Fibroblast of skin of scalp (primary cell): ENCODE measurements around the gene TAF15. TPM values are rescaled to one million over a fixed set of nuclear protein-coding genes. Genes with fewer than 3 reads are reported as not detected.

ENCODE experiments used
- DNase-seq: peaks from one replicate; pipeline ENCODE4 v3.0.0-alpha.2; 2013
- polyA plus RNA-seq, 2 experiments: library from polyadenylated mRNA; unstranded; fragments of 120-200 nt; gene quantifications; one replicate each; pipeline ENCODE4 v1.2.1, GENCODE V29; 2013; ENCODE audit not compliant: insufficient read length in 2 of 2

TAF15 gene
- 145 TPM for polyA plus RNA-seq (2013, experiment 1 of 2; ENCODE audit: insufficient read length)
- polyA plus RNA-seq (2013, experiment 2 of 2; ENCODE audit: insufficient read length): 139 TPM

DNA sequence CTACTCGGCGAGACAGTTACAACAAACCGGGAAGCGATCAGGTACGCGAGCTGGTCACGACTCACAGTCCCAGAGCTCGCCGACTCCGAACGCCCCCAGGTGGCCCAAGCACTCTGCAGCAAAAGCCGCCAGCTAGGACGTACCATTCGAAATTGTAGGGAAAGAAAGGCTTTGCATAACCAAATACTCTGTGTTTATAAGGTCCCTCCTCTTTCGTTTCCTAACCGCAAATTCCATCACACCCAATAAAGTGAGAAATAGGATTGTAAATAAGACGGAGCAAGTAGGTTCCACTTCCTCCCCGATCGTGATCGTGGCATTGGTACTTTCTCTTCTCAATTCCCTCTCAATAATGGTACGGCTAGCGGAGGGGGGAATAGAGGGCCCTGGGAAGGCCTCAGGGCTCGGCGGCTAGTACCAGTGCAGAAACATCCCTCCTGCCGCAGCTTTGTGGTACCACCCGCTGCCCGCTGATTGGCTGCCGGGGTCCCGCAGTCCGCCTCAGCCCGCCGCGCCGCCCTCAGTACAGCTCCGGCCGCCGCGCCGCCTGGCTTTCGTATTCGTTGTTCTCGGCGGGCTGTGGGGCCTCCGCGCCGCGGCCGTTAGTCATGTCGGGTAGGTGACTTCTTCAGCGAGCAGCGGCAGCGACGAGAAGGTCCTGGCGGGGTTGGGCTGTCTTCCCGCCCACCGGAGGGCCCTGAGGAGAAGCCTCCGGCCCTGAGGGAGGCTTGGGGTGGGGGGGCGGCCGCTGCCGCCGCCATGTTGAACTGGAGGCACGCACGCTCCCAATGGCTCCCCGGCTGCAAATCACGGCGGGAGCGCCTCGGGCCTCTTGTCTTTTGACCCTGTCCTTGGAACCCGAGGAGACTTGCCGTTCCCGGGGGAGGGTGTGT lies at the start of gene TAF15:
TAF15 (plus strand) TSS at position 523 of the 893 bp plus-strand sequence; CDS start at position 609, 86 bp downstream.
- DNase-seq: peak; percentile 100

GRCh38 chr17:35760587-35760986 lies 48.7 kb upstream of the TAF15 start, which contains the start of gene C17orf50:
TSS of gene C17orf50 (plus strand) at chr17:35760887. CDS start at chr17:35760942, 55 bp downstream.
- DNase-seq: no peak

- no peak for DNase-seq
These were observed 47.7 kb upstream of the TAF15 start for GRCh38 chr17:35761601-35762000.

DNA sequence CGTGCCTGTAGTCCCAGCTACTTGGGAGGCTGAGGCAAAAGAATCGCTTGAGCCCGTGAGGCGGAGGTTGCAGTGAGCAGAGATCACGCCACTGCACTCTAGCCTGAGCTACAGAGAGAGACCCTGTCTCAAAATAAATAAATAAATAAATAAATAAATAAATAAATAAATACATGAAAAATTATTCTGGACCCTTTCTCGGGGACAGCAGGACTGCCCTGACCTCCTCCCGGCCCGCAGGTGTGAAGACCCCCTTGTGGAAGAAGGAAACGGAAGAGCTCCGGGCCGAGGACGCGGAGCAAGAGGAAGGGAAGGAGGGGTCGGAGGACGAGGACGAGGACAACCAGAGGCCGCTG lies 45.5 kb upstream of the TAF15 start:
- DNase-seq: no peak

GRCh38 chr17:35764123-35764991 lies 44.9 kb upstream of the TAF15 start:
- peak; percentile 78 for DNase-seq

GRCh38 chr17:35765086-35765710 lies 44.1 kb upstream of the TAF15 start:
- DNase-seq: peak; percentile 66

DNA sequence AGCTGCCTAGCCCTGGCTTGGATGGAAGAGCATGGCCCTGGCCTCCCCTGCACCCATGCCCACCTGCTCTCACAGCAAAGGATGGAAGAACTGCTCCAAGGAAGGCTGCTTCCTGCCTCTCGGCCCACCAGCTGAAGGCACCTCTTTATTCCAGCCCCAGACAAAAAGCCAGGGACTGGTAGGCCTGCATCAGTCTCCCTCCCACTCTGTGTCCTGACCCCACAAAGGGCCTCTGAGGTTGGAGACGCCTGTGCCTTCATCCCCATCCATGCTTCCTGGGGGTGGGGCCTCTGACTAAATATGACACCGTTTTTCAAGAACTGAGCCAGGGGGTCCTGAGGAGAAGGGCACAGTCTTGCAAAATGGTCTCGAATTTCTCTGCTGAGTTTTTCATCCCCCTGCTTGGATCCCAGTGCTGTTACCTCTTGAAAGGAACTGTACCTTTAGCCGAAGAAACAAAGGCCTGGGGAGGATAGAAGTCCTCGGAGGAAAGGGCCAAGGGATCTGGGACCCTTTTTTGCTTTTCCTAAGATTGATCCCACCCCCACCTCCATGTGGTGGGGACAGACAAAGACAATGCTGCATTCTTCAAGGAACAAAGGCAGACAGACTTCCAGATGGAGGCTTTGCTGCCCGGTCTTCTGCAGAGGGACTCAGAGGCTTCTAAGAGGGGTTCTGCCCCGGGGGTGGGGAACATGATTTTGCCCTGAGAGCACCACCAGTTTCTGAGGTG lies 43.4 kb upstream of the TAF15 start:
- DNase-seq: no peak

- DNase-seq: no peak
These were observed 42.8 kb upstream of the TAF15 start for GRCh38 chr17:35766489-35766877.

DNA sequence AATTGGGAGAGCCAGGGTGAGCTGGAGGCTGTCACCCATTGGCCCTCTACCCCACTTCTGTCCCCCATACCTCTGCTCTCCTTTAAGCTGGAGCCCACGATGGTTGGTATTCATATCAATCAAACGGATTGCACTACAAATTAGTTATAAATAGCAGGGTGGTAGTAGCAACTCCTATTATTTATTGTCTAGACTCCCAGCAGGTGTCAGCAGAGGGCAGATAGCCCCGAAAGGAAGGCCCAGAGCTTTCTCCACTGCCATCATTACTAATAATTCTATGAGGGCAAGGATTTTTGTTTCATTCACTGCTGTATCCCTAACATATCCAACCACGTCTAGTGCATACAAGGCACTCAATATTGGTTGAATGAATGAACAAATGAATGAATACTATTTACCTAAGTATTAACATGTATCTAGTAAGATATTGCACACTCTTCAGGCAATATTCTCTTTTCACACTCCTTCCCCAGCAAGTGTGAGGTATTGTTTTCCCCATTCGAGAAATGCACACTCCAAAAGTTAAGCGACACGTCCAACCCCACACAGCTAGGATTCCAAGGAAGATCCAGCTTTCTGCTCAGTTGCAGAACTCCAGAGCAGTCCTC lies 42.3 kb upstream of the TAF15 start:
- peak; percentile 53 for DNase-seq

DNA sequence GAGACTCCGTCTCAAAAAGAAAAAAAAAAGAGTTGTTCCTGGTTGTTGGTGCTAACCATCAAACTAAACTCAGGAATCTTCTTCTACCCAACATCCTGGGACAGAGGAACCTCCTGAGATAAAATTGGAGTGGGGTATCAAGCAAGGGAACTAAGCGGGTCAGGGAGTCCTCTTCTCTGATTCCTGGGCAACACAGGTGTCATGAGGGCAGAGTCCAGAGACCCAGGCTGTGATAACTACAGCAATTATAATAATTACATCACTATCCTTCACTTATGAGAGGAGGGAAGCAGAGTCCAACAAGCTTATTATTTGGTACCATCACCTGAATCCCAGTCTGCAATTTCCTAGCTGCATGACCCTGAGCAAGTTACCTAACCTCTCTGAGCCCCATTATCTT lies 40.5 kb upstream of the TAF15 start:
- no peak for DNase-seq

DNA sequence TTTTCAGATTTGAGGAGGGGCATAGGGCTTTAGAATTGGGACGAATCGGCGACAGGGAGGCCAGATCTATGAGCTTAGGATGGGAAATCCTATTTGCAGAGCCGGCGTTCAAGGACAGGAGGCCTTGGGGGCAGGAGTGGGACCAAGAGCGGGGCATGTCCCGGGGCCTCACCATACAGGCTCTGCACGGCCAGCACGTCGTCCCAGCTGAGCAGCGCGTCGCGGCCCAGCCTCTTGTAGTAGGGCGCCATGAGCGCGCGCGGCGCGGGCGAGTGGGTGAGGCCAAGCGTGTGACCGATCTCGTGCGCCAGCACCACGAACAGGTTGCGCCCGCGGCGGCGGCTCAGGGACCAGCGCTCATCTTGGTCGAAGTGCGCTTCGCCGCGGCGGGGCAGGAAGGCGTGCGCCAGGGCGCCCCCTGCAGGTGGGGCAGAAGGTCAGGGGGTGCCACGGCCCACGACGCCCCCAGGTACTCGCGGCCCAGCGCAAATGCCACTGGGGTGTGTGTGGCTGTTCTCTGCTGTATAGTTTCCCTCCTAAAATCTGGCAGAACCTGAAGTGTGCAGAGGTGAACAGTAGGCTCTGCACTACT lies 39.3 kb upstream of the TAF15 start:
- DNase-seq: no peak

DNA sequence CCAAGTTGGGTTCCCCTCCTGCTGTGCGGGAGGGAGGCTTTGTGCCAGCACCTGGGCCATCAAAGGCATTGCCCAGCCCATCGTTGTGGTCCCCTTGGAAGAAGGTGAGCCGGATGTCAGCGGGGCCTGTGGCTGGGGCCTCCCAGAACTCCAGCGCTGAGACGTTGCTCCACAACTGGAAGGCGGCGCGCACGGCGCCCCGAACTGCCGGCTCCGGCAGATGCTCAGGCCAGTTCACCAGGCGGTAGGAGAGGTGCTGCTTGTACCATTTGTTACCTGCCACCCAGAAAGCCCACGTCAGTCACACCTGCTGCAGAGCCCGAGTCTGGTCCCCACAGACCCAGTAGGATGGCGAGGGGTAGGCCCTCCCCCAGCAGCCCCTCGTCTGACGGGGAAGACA lies 36.2 kb upstream of the TAF15 start:
- no peak for DNase-seq

GRCh38 chr17:35773679-35774425 lies 35.4 kb upstream of the TAF15 start:
- no peak for DNase-seq

DNA sequence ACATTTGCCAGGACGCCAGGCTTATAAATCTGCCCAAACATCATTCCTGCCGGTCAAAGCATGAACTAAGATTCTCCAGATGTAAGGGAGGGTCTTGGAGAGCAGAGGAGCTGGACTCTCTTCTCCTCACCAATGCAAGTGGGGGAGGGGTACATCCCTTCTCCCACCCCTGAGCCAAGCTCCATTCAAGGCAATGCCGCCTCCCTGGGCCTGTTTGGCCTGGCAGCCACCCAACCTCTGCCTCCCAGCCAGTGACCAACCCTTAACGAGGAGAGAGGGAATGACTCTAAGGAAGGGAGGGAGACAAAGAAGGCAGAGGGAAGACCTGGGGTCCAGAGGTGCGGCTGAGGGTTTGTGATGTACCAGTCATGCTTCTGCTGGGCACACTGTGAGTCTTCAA lies 34.8 kb upstream of the TAF15 start:
- DNase-seq: peak; percentile 68

- no peak for DNase-seq
These were observed 34.2 kb upstream of the TAF15 start for GRCh38 chr17:35775039-35775438.

GRCh38 chr17:35775583-35775982 lies 33.7 kb upstream of the TAF15 start:
- DNase-seq: no peak

GRCh38 chr17:35778641-35779196 lies 30.6 kb upstream of the TAF15 start:
- DNase-seq: no peak

GRCh38 chr17:35780950-35781349 lies 28.3 kb upstream of the TAF15 start:
- no peak for DNase-seq

- no peak for DNase-seq
These were observed 24.4 kb upstream of the TAF15 start for GRCh38 chr17:35784895-35785294.

DNA sequence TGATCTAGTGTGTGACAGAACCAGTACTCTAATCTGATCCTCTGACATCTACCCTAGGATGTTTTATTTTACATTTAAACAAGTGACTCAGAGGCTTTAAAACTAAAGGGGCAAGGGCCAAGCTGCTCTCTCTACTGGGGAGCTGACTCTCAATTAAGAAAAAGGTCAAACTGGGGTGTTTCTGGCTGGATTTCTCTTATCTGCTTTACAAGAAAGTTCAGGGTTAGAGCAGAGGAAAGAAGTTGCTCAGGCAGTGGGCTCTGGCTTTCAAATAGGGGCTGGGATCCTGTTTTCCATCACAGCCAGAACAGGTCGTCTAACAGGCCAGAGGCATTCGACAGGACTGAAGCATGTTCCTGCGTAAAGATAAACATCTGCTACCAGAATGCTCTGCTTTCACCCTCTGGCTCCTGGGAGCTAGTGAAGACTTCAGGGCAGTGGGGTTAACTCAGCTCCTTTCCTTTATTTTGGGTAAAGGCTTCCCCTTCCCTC lies 22.3 kb upstream of the TAF15 start:
- DNase-seq: no peak
